Measurements from ENCODE around the gene PORCN. TPM values are rescaled to one million over a fixed set of nuclear protein-coding genes. Genes with fewer than 3 reads are reported as not detected.

The PORCN gene
- total RNA-seq, 1 experiment from 2014 or later = 12.6 TPM

DNA sequence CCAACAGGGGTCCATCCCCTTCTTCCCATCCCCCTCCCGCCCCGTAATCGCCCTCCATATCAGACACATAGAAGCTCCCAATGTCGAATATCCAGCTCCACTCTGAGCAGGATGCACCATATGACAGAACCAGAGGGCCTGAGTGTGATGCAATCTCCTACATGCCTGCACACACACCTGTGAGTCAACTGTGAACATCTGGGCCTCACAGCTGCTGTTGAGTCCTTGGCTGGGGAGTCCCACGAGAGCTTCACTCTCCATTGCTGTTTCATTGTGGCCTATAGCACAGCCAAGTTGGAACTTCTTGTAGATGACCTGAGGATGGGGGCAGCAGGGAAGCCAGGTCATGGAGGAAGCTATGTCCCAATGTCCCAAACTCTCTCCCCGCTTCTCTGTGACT, 47.0 kb upstream of the PORCN start:
- Histone ChIP-seq H2BK12ac (ENCODE audit: insufficient read length, low read depth, low read length) (no peak overlapping the region), H3K27me3 (ENCODE audit: insufficient read depth, low read length) (no peaks in the 10 kb centered on the region), H3K9me3 (ENCODE audit: control insufficient read depth, low read depth, low read length) (peaks cover 58% of the 10 kb centered on the region), H3K23me2 (ENCODE audit: insufficient read length, low read depth, low read length, poor library complexity, severe bottlenecking) (no peaks in the 10 kb centered on the region), H3K79me2 (ENCODE audit: insufficient read depth, low read length) (no peaks in the 10 kb centered on the region), H2AK5ac (ENCODE audit: insufficient read length, low read length) (no peak overlapping the region), H3T11ph (ENCODE audit: low read length) (no peak overlapping the region), H3K14ac (ENCODE audit: insufficient read depth, low read length) (no peak overlapping the region), H3K4me1 (ENCODE audit: insufficient read depth, low read length) (no peaks in the 10 kb centered on the region), H2BK20ac (ENCODE audit: low read depth, low read length, poor library complexity, severe bottlenecking) (no peak overlapping the region), H2BK5ac (ENCODE audit: insufficient read length, low read length) (no peak overlapping the region), H2BK120ac (ENCODE audit: low read depth, low read length, poor library complexity, severe bottlenecking) (no peak overlapping the region), H3K56ac (ENCODE audit: insufficient read length, low read depth, low read length) (no peak overlapping the region), H2BK15ac (ENCODE audit: low read depth, low read length) (no peak overlapping the region), H4K20me1 (ENCODE audit: control insufficient read depth, insufficient read depth, insufficient read length) (no peaks in the 10 kb centered on the region), H3K27ac (ENCODE audit: insufficient read length, low read depth, low read length) (no peak overlapping the region), H3K23ac (ENCODE audit: insufficient read length, low read depth, low read length) (no peak overlapping the region), H4K8ac (replicated peaks; ENCODE audit: insufficient read length, low read depth, low read length) (no peak overlapping the region), H3K4ac (ENCODE audit: low read depth, low read length) (no peak overlapping the region), H3K9ac (ENCODE audit: extremely low read depth, insufficient read length, low read length) (no peak overlapping the region), H3K79me1 (ENCODE audit: insufficient read depth, low read depth, low read length, poor library complexity, severe bottlenecking) (no peaks in the 10 kb centered on the region), H3K4me2 (ENCODE audit: insufficient read depth, insufficient read length, low read length) (no peak overlapping the region), H2AFZ (ENCODE audit: low read length) (no peak overlapping the region), H3K18ac (ENCODE audit: insufficient read length, low read depth, low read length) (no peak overlapping the region), H4K5ac (ENCODE audit: insufficient read length, low read depth, low read length) (no peak overlapping the region), H4K91ac (ENCODE audit: insufficient read length, low read depth, low read length) (no peak overlapping the region)
- H3K27me3 Mint-ChIP-seq (ENCODE audit: low read depth) = no peaks in the 10 kb centered on the region; the same call in 1 of the 2 replicates
- no peak overlapping the region for H3K27ac Mint-ChIP-seq
- peaks cover 80 to 83% of the 10 kb centered on the region in 2 experiments for H3K9me3 Mint-ChIP-seq
- peaks cover 0 to 2% of the 10 kb centered on the region in 2 experiments; a peak in 1 of 4 replicates for H3K4me1 Mint-ChIP-seq
- no peak for TF ChIP-seq CTCF (conservative IDR thresholded peaks at IDR 0.05)
- no peak overlapping the region; a peak in 1 of 5 replicates for H3K4me3 Mint-ChIP-seq
- no CpG with 5 or more reads among the region's 6 CpGs for WGBS (ENCODE audit: extremely low coverage, insufficient read length, low lambda C conversion rate)
- peaks cover 55 to 58% (median 58%) of the 10 kb centered on the region in 3 experiments for H3K36me3 Mint-ChIP-seq (ENCODE audit: insufficient read depth in 1 of 3, low read depth in 3 of 3)
- no peak for DNase-seq

All from H9 (cell line).